H1 (cell line): Measurements from ENCODE around the gene TNNI2. TPM values are rescaled to one million over a fixed set of nuclear protein-coding genes. Genes with fewer than 3 reads are reported as not detected.

Experiments used
- CBX5 ChIP-seq: fragments of 300-800, 300-1000 bp; sonication (generic); IDR thresholded peaks from 2 replicates; pipeline ENCODE4 v1.7.1; 2016; ENCODE audit warnings: antibody characterized with exemption, low read length, low read depth
- CREB1 ChIP-seq: IDR thresholded peaks from 2 replicates; pipeline ENCODE4 v1.6.1; 2012; ENCODE audit warnings: inconsistent platforms
- EGR1 ChIP-seq: IDR thresholded peaks from 2 replicates; pipeline ENCODE4 v1.6.1; 2011; ENCODE audit warnings: low read depth, low read length, borderline replicate concordance
- SP4 ChIP-seq: IDR thresholded peaks from 2 replicates; pipeline ENCODE4 v1.6.1; 2012; ENCODE audit warnings: low read length, inconsistent platforms
- TAF7 ChIP-seq: optimal IDR thresholded peaks from 2 replicates; pipeline ENCODE3; 2011; ENCODE audit warnings: low read depth, mild to moderate bottlenecking, inconsistent platforms, low read length, moderate library complexity, borderline replicate concordance
- ZNF274 ChIP-seq: IDR thresholded peaks from 2 replicates; pipeline ENCODE4 v1.7.0; 2012; ENCODE audit warnings: low read length, borderline replicate concordance; ENCODE audit errors: extremely low read depth
- polyA plus RNA-seq, 7 experiments: library from polyadenylated mRNA; depleted of rRNA in 3 of 7; stranded (reverse) in 5 of 7; unstranded in 2 of 7; fragments of >200 nt in 5 of 7; fragments of 200-250 nt in 2 of 7; gene quantifications; 1 replicate in 5 of 7; 2 replicates in 1 of 7; 4 replicates in 1 of 7; pipeline versions ENCODE4 v1.2.1 to v1.2.3, GENCODE V29; 2011 to 2013; ENCODE audit warnings: missing spikeins in 2 of 7, mixed read lengths in 2 of 7
- total RNA-seq: library from RNA; stranded (reverse); fragmentation: NEBNext Ultra II Directional; extraction: Animal tissue kit (Norgen Biotek cat#: 25700); gene quantifications from 2 replicates; pipeline ENCODE4 v1.2.1, GENCODE V29; 2021
- TF ChIP-seq, protein P1 (sequence below): fragments of 300-600 bp; sonication (generic); IDR thresholded peaks from 2 replicates; pipeline ENCODE4 v1.7.1; 2012; ENCODE audit warnings: low read length, moderate library complexity, mild to moderate bottlenecking, inconsistent platforms; ENCODE audit not compliant: insufficient replicate concordance
- TF ChIP-seq, protein P2 (sequence below): IDR thresholded peaks from 2 replicates; pipeline ENCODE4 v1.6.1; 2012; ENCODE audit warnings: inconsistent platforms

Gene TNNI2
- total and polyA plus RNA-seq, 2 of the 8 experiments (the other 6 are each of a cell fraction or from before 2014, with no cell fraction given) = not detected

DNA sequence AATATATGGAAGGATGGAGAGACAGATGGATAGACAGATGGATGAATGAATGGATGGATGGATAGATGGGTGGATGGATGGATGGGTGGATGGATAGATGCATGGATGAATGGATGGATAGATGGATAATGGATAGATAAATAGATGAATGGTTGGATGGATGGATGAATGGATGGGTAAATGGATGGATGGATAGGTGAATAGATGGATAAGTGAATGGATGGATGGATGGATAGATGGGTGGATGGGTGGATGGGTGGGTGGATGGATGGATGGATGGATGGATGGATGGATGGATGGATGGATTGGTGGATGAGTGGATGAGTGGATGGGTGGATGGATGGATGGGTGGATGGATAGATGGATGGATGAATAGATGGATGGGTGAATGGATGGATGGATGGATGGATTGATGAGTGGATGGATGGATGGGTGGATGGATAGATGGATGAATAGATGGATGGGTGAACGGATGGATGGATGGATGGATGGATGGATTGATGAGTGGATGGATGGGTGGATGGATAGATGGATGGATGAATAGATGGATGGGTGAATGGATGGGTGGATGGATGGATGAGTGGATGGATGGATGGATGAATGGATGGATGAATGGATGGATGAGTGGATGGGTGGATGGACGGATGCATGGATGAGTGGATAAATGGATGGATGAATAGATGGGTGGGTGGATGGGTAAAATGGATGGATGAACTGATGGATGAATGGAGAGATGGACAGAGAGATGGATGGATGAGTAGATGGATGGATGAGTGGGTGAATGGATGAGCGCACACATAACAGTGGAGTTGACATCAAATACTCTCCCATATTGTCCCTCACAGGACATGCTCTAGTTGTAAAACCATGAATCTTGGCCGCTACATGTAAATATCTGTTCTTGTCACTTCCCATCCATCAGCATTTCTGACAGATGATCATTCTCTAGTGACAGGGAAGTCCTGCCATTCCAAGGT lies 22.9 kb downstream of the TNNI2 start (continued):
- TF ChIP-seq, protein P1, sequence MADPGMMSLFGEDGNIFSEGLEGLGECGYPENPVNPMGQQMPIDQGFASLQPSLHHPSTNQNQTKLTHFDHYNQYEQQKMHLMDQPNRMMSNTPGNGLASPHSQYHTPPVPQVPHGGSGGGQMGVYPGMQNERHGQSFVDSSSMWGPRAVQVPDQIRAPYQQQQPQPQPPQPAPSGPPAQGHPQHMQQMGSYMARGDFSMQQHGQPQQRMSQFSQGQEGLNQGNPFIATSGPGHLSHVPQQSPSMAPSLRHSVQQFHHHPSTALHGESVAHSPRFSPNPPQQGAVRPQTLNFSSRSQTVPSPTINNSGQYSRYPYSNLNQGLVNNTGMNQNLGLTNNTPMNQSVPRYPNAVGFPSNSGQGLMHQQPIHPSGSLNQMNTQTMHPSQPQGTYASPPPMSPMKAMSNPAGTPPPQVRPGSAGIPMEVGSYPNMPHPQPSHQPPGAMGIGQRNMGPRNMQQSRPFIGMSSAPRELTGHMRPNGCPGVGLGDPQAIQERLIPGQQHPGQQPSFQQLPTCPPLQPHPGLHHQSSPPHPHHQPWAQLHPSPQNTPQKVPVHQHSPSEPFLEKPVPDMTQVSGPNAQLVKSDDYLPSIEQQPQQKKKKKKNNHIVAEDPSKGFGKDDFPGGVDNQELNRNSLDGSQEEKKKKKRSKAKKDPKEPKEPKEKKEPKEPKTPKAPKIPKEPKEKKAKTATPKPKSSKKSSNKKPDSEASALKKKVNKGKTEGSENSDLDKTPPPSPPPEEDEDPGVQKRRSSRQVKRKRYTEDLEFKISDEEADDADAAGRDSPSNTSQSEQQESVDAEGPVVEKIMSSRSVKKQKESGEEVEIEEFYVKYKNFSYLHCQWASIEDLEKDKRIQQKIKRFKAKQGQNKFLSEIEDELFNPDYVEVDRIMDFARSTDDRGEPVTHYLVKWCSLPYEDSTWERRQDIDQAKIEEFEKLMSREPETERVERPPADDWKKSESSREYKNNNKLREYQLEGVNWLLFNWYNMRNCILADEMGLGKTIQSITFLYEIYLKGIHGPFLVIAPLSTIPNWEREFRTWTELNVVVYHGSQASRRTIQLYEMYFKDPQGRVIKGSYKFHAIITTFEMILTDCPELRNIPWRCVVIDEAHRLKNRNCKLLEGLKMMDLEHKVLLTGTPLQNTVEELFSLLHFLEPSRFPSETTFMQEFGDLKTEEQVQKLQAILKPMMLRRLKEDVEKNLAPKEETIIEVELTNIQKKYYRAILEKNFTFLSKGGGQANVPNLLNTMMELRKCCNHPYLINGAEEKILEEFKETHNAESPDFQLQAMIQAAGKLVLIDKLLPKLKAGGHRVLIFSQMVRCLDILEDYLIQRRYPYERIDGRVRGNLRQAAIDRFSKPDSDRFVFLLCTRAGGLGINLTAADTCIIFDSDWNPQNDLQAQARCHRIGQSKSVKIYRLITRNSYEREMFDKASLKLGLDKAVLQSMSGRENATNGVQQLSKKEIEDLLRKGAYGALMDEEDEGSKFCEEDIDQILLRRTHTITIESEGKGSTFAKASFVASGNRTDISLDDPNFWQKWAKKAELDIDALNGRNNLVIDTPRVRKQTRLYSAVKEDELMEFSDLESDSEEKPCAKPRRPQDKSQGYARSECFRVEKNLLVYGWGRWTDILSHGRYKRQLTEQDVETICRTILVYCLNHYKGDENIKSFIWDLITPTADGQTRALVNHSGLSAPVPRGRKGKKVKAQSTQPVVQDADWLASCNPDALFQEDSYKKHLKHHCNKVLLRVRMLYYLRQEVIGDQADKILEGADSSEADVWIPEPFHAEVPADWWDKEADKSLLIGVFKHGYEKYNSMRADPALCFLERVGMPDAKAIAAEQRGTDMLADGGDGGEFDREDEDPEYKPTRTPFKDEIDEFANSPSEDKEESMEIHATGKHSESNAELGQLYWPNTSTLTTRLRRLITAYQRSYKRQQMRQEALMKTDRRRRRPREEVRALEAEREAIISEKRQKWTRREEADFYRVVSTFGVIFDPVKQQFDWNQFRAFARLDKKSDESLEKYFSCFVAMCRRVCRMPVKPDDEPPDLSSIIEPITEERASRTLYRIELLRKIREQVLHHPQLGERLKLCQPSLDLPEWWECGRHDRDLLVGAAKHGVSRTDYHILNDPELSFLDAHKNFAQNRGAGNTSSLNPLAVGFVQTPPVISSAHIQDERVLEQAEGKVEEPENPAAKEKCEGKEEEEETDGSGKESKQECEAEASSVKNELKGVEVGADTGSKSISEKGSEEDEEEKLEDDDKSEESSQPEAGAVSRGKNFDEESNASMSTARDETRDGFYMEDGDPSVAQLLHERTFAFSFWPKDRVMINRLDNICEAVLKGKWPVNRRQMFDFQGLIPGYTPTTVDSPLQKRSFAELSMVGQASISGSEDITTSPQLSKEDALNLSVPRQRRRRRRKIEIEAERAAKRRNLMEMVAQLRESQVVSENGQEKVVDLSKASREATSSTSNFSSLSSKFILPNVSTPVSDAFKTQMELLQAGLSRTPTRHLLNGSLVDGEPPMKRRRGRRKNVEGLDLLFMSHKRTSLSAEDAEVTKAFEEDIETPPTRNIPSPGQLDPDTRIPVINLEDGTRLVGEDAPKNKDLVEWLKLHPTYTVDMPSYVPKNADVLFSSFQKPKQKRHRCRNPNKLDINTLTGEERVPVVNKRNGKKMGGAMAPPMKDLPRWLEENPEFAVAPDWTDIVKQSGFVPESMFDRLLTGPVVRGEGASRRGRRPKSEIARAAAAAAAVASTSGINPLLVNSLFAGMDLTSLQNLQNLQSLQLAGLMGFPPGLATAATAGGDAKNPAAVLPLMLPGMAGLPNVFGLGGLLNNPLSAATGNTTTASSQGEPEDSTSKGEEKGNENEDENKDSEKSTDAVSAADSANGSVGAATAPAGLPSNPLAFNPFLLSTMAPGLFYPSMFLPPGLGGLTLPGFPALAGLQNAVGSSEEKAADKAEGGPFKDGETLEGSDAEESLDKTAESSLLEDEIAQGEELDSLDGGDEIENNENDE = no peak
- no peak for TF ChIP-seq TAF7
- no peak for TF ChIP-seq EGR1
- TF ChIP-seq CREB1 = no peak
- TF ChIP-seq, protein P2, sequence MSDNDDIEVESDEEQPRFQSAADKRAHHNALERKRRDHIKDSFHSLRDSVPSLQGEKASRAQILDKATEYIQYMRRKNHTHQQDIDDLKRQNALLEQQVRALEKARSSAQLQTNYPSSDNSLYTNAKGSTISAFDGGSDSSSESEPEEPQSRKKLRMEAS = no peak
- no peak for TF ChIP-seq CBX5
- no peak for TF ChIP-seq SP4
- TF ChIP-seq ZNF274 = no peak
